ENCODE data around the gene RIMS3.

- TF ChIP-seq CTCF (IDR thresholded peaks at IDR 0.05; ENCODE audit: low read length) = no peak
- no peak for TF ChIP-seq EZH2 (IDR thresholded peaks at IDR 0.05; ENCODE audit: borderline replicate concordance, low read length)
Measured at GRCh38 chr1:40706626-40707025, 41.1 kb upstream of the RIMS3 start.
